HK-2 (cell line): ENCODE data around the gene SEMA6A.
"Not testable (repeated sequence)": the region's sequence is repeated elsewhere in the genome, so short reads cannot be mapped to it uniquely, and the experiment has no call there.

Experiments used
- DNase-seq: peaks from one replicate; pipeline ENCODE4 v3.0.0-alpha.2; 2018; ENCODE audit not compliant: unreplicated experiment

Gene SEMA6A

DNA sequence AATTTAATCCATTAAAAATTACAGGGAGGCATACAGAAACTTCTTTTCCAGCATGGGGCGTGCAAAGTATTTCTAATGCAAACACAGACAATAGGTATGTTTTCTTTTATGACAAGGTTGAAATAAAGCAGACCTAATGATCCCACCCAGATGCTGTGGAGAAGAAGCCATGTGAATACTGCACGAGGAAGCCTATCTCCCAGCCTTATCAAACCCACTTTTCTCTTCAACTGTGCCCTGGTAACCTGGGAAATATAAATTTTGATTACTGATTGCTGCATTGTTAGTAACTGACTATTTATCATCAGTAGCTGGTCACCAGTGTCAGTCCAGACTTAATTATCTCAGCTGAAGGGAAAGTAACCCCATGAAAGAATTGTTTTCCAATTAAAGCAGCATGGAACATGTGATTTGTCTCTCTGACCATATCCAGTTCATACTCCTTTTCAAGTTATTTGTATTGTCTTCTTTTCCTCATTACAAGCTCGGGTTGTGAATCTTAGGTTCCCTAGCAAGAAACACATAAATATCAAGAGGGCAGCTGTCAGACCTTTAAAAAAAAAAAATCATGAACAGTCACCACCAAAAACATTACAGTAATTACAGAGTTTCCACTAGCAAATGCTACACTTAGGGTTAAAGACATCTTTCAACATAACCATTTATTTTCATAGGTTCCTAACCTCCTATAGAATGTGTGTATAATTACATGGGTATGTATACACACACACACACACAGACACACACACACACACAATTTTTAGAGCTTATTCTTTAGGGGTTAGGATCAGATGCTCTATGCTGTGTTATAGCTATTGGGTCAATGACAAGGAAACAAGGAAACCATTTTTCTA is 50.3 kb downstream of the SEMA6A start:
- DNase-seq = no peak

DNA sequence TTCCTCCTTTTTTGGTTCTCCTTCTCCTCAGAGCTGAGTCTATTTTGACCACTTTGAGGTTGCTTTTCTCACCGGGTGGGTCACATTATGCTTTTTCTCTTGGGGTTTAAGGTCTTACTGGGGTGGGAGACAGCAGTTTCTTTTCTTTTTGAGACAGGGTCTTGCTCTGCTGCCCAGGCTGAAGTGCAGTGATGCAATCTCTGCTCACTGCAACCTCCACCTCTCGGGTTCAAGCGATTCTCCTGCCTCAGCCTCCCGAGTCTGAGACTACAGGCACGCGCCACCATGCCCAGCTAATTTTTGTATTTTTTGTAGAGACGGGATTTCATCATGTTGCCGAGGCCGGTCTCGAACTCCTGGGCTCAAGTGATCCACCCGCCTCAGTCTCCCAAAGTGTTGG is 51.4 kb downstream of the SEMA6A start:
- DNase-seq = not testable (repeated sequence)

DNA sequence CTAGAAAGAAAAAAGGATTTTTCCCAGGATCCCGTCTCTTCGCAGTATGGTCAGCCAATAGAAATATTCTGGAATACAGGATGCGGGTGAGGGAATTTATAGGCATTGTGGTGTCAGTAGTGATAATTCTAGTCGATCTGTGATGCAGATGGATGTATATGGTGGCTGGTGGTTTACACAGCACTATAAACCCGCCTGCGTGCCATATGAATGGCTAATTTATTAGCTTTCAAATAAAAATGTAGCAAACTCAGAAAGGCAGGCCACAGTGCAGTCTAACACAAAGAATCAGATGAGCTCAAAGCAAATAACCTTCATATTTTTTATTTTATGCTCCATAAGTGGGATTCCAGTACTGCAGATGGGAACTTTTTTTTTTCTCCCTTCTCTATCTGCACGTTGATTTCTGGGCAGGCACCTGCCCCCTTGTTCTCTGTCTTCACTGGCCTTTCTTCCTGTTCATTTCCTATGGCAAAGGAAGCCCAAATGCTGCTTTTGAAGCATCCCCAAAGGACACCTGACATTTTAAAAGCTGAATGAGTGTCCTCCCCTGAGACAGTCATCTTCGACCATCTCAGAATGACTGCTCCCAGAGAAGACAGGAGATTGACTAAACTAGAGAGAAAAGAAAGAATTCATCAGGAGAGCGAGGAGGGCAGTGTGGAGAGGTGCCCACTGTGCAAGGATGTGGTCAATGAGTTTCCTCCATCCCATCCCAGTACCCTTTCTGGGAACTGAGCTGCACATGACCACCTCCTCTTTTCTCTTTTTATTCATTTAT is 52.1 kb downstream of the SEMA6A start:
- no peak for DNase-seq

DNA sequence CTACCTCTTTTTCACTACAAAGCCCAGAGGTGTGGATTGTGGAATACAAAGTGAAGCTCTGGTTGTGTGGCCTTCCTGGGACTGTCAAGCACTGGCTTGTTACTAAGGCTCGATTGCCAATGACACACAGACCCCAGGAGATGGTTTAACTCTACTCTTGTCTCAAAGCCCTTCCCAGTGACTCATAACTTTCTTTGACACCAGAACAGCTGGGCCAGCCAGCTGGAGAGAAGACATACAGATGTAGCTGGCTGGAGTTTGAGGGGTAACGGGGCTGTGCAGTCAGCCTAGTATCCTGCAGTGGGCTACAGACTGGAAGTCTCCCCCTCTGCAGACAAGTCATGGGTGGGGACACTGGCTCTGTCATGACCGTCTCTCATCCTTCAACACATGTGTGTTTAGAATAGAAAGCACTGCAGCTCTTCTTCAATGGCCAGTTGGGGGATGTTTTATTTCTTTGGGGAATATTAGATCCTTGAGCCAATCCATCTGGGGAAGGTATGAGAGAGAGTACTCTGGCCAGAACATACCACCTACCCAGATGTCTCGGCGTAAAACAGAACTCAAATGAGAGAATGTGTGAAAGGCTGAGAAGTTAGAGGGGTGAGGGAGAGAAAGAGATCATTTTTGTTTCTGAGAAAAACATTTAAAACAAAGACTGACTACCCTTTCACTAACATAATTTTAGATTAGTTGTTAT is 53.3 kb downstream of the SEMA6A start:
- no peak for DNase-seq

DNA sequence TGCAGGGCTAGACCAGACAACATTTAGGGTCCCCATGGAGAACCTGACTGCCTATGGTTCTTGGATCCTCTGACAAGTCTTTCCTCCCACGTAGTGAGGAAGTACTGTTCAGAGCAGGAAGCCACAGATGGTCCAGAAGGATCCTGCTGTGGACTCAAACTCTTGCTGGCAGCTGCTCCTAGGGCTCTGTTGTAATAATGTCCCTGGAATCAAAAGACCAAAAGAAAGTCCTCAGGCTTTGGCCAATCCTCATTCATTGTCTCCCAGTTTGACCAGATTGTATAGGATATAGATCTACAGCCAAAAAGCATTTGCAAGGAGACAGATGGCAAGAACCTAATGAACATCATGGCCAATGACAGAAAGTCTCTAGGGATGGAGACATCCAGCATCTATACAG is 53.9 kb downstream of the SEMA6A start:
- DNase-seq = no peak

DNA sequence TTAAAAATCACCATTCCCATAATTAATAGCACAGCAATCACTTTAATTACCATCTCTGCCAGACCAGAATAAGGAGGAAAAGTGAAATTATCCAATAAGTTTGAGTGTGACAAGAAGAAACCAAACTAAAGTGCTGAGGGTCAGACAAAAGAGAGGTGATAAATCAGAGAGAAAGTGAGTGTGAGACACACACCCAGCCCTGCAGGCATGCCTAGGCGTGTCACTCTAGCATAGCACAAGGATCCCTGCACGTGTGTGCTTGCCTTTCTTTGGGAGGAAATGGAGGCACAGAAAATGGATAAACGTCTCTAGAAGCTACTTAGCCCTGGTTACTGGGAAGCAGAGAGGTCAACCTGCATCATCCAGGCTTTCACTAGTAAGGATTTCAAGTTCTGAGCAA is 56.2 kb downstream of the SEMA6A start:
- no peak for DNase-seq

DNA sequence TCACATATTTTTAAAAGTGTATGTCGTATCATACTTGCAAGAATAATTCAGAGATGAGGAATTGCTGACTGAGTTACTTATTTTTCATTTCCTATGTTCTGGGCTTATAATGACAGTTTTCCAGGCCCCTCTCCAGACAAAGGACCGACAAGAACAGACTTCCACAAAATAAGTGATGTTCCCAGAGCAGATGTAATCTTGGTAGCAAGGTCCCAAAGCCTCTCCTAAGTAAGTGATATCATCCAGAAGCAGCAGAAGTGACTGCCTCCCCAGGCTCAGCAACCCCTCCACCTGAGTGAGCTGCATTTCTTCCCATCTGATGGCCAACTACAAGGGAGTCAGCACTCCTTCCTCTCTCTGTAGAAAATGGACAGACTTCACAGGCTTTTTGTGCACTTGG is 57.1 kb downstream of the SEMA6A start:
- DNase-seq = no peak

DNA sequence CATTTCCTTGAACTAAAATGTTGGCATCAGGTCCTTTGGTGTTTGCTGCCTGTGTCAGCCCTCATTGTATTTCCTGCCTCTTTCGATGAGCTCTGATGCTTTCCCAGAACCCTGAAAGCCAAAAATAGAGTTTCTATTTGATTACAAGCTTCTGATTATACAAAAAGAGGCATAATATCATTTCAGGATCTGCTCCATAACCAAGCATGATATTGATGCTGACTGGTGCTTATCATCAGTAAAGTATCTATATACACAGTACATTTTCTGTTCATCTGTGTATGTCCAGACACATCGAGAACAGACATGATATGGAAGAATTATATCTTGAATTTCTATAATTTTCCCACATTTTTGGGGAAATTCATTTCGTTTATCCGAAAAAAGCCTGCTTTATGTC is 58.6 kb downstream of the SEMA6A start:
- DNase-seq = no peak

DNA sequence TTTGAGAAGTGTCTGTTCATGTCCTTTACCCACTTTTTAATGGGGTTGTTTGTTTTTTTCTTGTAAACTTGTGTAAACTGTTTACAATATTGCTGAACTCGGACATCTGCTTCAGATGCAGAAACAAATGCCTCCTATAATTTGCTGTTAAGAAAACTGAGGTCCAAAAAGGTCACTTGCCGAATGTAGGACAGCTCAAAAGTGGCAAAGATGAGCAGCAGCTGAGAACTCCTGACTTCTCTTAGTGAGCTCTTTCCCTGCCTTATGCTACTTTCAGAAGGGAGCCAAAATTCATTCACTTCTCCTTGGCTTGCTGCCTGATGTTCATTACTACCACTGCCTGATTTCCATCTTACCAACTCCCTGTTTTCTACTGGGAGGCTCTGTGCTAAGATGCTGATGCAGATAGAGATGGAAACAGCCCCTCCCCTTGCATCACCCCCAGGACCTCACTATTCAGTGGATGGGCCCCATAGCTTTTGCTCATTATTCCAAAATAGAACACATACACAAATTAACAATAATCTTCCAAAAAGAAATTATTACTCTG is 60.1 kb downstream of the SEMA6A start:
- DNase-seq = no peak

DNA sequence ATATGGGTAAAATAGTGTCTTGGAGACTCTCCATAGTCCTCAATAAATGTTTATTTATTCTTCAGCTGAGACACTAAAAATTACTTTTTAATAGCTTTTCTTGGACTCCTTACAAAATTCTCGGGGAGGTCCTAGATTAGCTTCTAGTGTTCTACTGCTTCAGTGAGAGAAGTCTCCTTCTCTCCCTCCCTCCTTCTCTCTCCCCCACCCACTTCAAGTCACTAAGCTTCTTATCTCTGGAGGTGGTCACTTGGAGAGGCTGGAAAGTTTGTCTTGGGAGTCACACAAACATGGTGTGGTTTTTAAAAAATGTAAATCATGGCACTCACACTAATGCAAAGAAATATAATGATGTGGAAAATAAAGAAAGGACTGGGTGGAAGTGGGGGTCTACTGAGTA is 64.1 kb downstream of the SEMA6A start:
- DNase-seq = no peak

DNA sequence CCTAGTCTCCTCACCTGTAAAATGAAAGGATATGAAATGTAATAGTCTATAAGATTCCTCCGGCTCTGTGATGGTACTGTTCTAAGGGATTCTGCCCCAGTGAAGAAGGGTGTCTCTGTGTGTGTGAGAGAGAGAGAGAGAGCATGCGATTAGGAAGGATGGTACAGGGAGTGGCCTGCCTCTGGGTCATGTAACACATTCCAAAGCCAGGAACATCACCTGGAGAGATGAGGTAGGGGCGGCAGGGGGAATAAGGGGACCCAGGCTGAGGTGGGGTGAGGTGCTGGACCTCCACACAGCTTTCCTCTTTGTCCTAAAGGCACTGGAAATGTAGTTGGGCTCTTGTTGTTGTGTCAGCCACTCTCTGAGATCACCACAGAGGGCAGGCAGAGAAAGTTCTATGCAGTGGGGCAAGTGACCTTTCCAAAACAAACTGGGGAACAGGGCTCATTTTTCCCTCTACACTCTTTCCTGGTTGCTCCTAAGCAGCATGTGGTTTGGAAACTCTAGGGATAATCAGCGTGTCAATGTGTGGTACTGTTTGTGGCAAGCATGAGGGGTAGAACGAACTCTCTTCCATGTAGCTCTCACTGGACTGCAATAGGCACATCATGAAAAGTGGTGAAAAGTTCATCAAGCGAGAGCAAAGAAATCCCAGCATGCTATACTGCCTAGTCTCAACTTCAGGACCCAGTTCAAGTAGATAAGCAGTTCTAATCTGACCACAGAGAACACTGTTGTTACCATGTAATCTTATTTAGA is 65.0 kb downstream of the SEMA6A start:
- DNase-seq = no peak

DNA sequence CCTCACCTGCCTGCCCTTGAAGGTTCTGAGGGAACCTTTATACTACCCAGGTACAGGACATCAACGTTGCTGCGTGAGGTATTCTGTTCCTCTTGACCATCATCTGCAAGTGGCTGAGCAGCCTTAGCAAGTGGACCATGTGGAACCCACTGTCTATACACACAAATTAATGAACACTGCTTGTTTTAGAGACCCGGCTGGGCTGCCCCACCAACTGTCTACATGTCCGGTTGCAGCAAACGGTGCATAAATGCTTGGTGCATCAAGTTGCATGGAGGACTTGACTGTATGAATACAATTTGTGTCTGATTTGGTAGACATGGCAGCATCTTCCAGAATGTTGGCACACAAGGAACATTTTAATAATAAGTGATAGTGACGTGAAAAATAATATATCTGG is 65.8 kb downstream of the SEMA6A start:
- no peak for DNase-seq

DNA sequence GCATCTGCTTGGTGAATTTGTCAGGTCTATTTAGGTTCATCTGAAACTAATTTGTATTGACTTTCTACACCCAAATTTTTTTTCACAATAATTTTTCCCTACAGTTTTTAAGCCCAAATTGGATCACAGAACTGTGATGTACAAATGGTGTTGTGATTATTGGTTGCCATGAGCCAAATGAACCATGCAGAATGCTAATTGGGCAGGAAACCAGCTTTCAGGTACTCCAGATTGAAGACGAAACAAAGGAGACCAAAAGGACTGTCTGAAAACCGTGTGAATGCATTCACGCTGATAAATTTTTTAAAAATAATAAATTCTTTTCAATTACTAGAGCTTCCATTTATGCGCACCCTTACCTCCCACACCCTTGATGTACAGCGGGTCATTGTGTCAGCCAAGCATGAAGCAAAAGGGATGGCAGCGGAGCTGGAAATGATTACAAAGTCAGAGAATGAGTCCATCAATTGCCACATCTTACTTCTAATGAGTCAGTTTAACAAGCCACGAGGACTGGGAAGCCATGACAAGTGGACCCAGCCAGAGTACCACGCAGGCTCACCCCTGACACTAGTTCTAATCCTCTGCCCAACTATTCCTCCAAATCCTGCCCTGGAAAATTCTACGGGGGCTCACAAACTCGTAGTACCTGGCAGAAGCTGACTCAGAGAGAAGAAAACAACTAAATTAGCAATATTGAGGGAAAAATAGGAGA is 66.5 kb downstream of the SEMA6A start:
- DNase-seq = no peak

DNA sequence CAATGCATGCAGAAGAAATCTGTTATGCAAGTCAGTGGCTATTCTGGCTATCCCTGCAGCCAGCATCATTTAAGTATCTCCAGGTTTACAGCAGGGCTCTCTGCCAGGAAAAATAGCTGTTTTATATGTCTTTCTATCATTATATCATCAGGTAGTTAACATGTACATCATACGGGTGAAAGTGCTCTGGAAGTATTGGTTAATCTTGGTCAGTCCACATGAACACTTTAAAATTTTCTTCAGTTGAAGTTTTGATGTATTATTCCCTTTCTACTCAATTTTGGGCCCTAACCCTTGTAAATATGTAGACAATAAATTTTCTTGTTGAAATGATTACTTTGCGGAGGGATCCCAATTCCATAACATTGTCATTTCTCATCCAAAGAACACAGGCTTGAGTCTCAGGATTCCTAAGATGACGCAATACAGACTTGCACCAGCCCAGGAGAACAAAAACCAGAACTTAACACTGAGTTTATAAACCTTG is 67.5 kb downstream of the SEMA6A start:
- no peak for DNase-seq

DNA sequence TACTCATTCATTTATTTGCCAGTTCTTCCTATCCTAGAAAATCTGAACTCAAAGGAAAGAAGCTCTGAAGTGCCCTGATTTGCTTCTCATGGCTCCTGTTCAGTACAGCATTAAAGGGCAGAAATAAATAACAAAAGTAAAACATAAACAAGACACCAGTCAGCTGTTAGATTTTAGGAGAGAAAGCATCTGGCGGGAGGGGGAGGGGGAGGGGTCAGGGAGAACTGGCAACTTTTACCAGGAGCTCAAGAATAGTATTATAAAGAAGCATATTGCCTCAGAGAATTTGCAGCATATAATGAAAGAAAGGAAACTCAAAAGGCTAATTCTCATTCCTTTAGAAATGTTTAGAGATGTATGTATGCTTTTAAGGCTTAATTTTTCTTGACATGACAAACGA is 68.1 kb downstream of the SEMA6A start:
- DNase-seq = no peak

DNA sequence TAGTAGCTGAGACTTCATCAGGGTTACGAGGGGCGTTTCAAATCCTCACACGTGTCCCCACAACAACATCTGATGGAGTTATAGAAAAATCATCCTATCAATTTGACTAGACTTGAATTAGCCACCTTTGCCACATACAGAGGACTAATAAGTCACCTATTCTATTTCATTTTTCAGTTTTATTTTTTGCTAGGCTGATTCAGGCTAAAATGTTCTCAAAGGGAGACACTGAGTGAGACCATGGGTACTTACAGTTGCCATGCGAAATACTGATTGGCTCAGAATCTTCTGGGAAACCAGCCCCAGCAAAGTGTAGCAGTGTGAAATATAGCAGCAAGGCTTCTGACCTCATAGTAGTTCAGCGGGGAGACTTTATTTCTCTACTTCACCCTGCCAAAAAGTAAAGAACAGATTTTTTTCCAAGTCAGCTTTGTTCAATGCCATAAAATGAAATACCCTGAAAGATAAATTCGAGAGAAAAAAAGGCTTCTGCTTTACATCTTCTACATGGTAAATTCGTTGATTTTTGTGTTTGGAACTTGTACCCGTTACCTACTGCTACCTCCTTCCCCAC is 69.9 kb downstream of the SEMA6A start:
- DNase-seq = no peak

DNA sequence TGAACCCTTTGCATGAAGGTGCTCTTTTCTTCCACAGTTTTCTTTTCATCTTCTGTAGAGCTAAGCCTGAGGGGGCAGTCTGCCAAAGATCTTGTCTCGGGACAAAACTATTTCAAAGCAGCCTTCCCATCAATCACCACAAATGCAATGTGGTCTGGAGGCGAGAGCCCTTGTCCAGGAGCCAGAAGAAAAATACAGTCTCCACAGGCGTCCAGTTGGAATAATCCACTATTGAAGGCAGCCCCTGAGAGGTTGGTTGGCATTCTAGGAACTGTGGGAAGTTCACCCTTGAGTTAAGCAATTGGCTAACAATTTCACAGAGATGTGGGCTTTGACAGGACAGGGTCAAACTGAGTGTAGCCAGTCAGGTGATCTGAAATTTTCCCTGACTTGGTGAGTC is 72.0 kb downstream of the SEMA6A start:
- DNase-seq = peak; percentile 19

DNA sequence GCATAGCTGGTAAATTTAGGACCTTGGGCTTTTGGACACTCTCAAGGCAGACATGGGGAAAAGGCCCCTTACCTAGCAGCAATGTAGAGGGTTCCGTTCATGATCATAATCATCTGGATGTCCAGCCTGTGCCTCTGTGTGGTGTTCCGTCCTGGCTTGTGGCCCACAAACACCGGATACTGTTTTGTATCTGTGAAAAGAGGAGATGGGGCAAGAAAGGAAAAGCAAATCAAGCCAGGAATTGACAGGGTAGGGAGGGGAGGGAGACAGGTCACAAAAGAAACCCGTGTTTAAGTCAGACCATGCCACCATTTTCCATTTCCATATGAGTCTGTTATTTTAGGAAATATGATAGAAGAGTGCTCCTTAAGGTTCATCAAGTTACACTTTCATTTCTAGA is 72.5 kb downstream of the SEMA6A start:
- no peak for DNase-seq

DNA sequence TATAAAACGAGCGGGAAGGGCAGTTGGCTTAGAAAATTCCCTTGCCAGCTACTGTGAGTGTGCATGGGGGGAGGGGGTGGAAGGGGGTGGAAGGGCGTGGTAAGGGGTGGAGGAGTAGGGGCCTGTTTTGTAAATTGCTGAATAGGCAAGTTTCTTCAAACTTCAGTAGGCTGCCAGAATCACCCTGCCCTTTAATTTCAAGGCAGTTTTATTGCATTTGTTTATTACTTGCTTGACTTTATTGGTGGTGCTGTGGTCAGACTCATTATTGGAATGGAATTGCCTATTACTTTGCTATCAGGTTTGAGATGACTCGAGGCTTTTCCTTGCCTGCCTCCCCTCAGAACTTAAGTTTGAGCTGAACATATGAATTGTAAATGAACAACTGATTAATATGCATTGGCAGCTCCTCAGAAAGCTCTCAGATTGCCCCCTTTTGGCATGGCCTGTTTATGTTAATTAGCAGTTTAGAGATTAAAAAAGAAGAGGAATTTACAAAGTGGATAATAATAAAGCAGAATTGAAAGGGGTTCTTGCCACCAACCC is 76.0 kb downstream of the SEMA6A start:
- DNase-seq = no peak

DNA sequence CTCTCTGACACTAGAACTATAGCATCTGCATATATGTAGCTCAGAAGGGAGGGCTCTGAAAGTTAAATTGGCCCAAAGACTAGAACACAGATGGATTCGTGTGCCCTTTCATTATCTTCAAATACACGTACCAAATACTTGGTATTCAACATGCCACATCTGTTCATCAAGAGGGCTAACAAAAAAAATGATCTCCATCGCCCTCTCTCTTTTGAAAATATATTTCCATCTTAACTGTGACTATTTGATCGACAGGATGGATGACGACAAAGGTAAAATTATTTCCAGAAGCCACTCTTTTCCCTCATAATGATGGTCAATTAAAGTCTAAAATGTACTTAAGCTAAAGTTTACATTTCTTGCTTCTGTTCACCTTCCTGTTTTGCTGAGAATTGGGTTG is 77.0 kb downstream of the SEMA6A start:
- DNase-seq = no peak
